ENCODE data around the gene RSAD2. TPM values are rescaled to one million over a fixed set of nuclear protein-coding genes. Genes with fewer than 3 reads are reported as not detected.
"Not testable (repeated sequence)": the region's sequence is repeated elsewhere in the genome, so short reads cannot be mapped to it uniquely, and the experiment has no call there.

Gene RSAD2
- total and polyA plus RNA-seq, 9 of the 15 experiments (the other 6 are each of a cell fraction or from before 2014, with no cell fraction given) = 0.15 to 1.4 (median 0.28) TPM

- FAIRE-seq; POLR2A ChIA-PET; H3K4me2 ChIP-seq (ENCODE audit: insufficient read depth, low read length); intact Hi-C loops (cut with micrococcal nuclease); CTCF ChIA-PET (ENCODE audit: low intra/inter-chr PET ratio); H3K9ac ChIP-seq (ENCODE audit: insufficient read depth in 1 of 2, low read depth in 2 of 2, low read length in 2 of 2); H3K79me2 ChIP-seq (ENCODE audit: control insufficient read depth, insufficient read depth, low read length); H3K9me3 ChIP-seq (replicated peaks; ENCODE audit: control insufficient read depth, insufficient read depth, low read depth, low read length); H3K27me3 ChIP-seq (ENCODE audit: control insufficient read depth in 2 of 2, insufficient read depth in 2 of 2, low read length in 2 of 2); H3K27ac ChIP-seq (ENCODE audit: extremely low read depth, low read depth, low read length); ATAC-seq; H2AFZ ChIP-seq (ENCODE audit: low read depth, low read length); H4K20me1 ChIP-seq (replicated peaks; ENCODE audit: control insufficient read depth, insufficient read depth, low read length); BruUV-seq (replicated peaks); H3K4me1 ChIP-seq (replicated peaks in 1 of 2; ENCODE audit: control insufficient read depth in 2 of 2, insufficient read depth in 2 of 2, low read length in 2 of 2); H3K36me3 ChIP-seq (ENCODE audit: control insufficient read depth, insufficient read depth, low read length); DNase-seq (ENCODE audit: extremely low read depth in 1 of 4, low spot score in 3 of 4); H3K4me3 ChIP-seq; H3K9me1 ChIP-seq (ENCODE audit: control insufficient read depth, insufficient read depth, low read length): not testable (repeated sequence)
- TF ChIP-seq ZNF507 (tag; conservative IDR thresholded peaks at IDR 0.05) (peak; percentile 97), ZNF354B (CRISPR knock-in tag; IDR thresholded peaks at IDR 0.05) (peak; percentile 76; the same call in 1 of the 2 replicates)
- WGBS (ENCODE audit: insufficient coverage, low coverage, missing lambda C conversion rate) = 33% methylated on average over 2 of the region's 2 CpGs
- in situ Hi-C loops (cut with MboI) = loop anchor here (5.0 kb wide), 1 partner anchor 60 kb away; no protein-coding TSS in a partner anchor
Observed at GRCh38 chr2:6902581-6902980, 25.0 kb downstream of the RSAD2 start.

- no peaks in the 10 kb centered on the region for H3K27me3 ChIP-seq (ENCODE audit: control insufficient read depth in 2 of 2, insufficient read depth in 2 of 2, low read length in 2 of 2)
- FAIRE-seq = no peak
- WGBS (ENCODE audit: insufficient coverage, low coverage, missing lambda C conversion rate) = 73% methylated on average over 1 of the region's 1 CpG
- in situ Hi-C loops (cut with MboI) (no loop called here), intact Hi-C loops (cut with micrococcal nuclease) (no loop called here)
- CTCF ChIA-PET (ENCODE audit: low intra/inter-chr PET ratio) = no interaction called here
- TF ChIP-seq MAX (CRISPR knock-in tag; IDR thresholded peaks at IDR 0.05) (no peak), CEBPB (tag; IDR thresholded peaks at IDR 0.05) (peak; percentile 71), CEBPG (CRISPR knock-in tag; IDR thresholded peaks at IDR 0.05) (no peak), CEBPG (tag; conservative IDR thresholded peaks at IDR 0.05 in 1 of 2, IDR thresholded peaks at IDR 0.05 in 1 of 2) (peak; percentile 60 to 78), THRB (CRISPR knock-in tag; conservative IDR thresholded peaks at IDR 0.05) (no peak), SUPT5H (IDR thresholded peaks at IDR 0.05) (no peak)
- no peak for ATAC-seq
- H3K27ac ChIP-seq (ENCODE audit: extremely low read depth, low read depth, low read length) = no peak overlapping the region
- H3K4me3 ChIP-seq = no peak overlapping the region
- no TSS peak for BruUV-seq (replicated peaks)
- H3K36me3 ChIP-seq (ENCODE audit: control insufficient read depth, insufficient read depth, low read length) = no peaks in the 10 kb centered on the region
- H3K9me3 ChIP-seq (replicated peaks; ENCODE audit: control insufficient read depth, insufficient read depth, low read depth, low read length) = no peaks in the 10 kb centered on the region
- peaks cover 8 to 20% of the 10 kb centered on the region in 2 experiments; a peak in 4 of 5 replicates for H3K4me1 ChIP-seq (replicated peaks in 1 of 2; ENCODE audit: control insufficient read depth in 2 of 2, insufficient read depth in 2 of 2, low read length in 2 of 2)
- no peaks in the 10 kb centered on the region for H3K79me2 ChIP-seq (ENCODE audit: control insufficient read depth, insufficient read depth, low read length)
- no peaks in the 10 kb centered on the region for H4K20me1 ChIP-seq (replicated peaks; ENCODE audit: control insufficient read depth, insufficient read depth, low read length)
- H3K9ac ChIP-seq (ENCODE audit: insufficient read depth in 1 of 2, low read depth in 2 of 2, low read length in 2 of 2) = no peak overlapping the region
- POLR2A ChIA-PET = interaction anchor here (0.7 to 1.7 kb wide), 3 partner anchors 9 to 18 kb away, joined by 3 to 4 read pairs (median 3); no protein-coding TSS in a partner anchor
- no peak for DNase-seq (ENCODE audit: extremely low read depth in 1 of 4, low spot score in 3 of 4)
- H3K4me2 ChIP-seq (ENCODE audit: insufficient read depth, low read length) = no peak overlapping the region
- no peak overlapping the region for H2AFZ ChIP-seq (ENCODE audit: low read depth, low read length)
- H3K9me1 ChIP-seq (ENCODE audit: control insufficient read depth, insufficient read depth, low read length) = no peaks in the 10 kb centered on the region
Observed at GRCh38 chr2:6905668-6906067, 28.1 kb downstream of the RSAD2 start.
